Measurements from ENCODE around the gene CARNS1.
A peak's percentile ranks its signal among the peaks of the same experiment; 100 is the strongest.

DNA sequence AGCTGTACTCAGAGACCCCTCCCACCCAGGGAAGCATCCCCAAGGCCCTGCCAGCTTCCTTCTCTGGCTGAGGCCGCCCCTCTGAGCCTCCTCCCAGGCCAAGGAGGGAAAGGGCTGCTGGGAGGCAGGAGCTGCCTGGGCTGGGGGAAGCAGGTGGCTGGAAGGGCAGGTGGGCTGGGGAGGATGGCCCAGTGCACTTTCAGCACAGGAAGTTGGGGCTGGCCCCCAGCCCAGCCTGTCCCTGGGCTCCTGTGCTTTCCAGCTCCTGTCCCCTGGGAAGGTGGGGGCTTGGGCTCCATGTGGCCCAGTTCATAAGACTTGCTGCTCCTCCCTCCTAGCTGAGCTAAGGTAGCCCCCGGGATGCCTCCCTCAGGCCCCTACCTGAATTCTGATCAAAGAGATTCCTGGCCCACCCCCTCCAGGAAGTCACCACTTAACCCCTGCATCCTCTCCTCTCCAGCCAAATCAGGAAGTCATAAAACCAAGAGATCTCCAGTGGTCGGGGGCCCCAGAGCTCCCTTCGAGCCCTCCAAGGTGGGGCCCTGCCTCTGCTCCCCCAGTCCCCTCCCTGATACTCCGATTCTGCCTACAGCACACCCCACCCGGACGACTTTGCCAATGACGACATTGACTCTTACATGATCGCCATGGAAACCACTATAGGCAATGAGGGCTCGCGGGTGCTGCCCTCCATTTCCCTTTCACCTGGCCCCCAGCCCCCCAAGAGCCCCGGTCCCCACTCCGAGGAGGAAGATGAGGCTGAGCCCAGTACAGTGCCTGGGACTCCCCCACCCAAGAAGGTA lies 18.7 kb upstream of the CARNS1 start:
- TF ChIP-seq POLR2AphosphoS5 (IDR thresholded peaks at IDR 0.05; ENCODE audit: borderline replicate concordance, low read depth, low read length) (0 out of 2 replicates have a peak, but pooled peaks have one; percentile 3), EZH2 (IDR thresholded peaks at IDR 0.05) (no peak), FOXP2 (optimal IDR thresholded peaks at IDR 0.05; ENCODE audit: control extremely low read depth, extremely low read length, insufficient read depth) (no peak)
